ENCODE results near the gene NOL8.

NOL8 gene

GRCh38 chr9:92293075-92293354 is 32.1 kb downstream of the NOL8 start:
- Histone ChIP-seq H3K27ac (ENCODE audit: low read length) (peak overlapping the region; percentile 93), H3K79me2 (ENCODE audit: insufficient read depth, low read length) (peaks cover 69% of the 10 kb centered on the region), H3K4me1 (ENCODE audit: insufficient read depth, low read length) (peaks cover 53% of the 10 kb centered on the region), H3K9me3 (ENCODE audit: insufficient read depth, low read length, severe bottlenecking) (no peaks in the 10 kb centered on the region), H3K4me3 (ENCODE audit: low read depth in 1 of 2, low read length in 2 of 2) (peak overlapping the region; percentile 85 to 87), H4K20me1 (ENCODE audit: insufficient read depth, low read length) (peaks cover 34% of the 10 kb centered on the region; the same call in 1 of the 2 replicates), H3K27me3 (ENCODE audit: insufficient read depth, low read length, poor library complexity) (no peaks in the 10 kb centered on the region), H2AFZ (ENCODE audit: low read depth, low read length) (peak overlapping the region; percentile 77), H3K36me3 (ENCODE audit: insufficient read depth, low read length) (peaks cover 58% of the 10 kb centered on the region), H3K9ac (ENCODE audit: low read depth, low read length) (peak overlapping the region; percentile 77), H3K4me2 (ENCODE audit: insufficient read depth, low read length) (peak overlapping the region; percentile 82)
- DNase-seq (no peak), ATAC-seq (ENCODE audit: insufficient read depth, low read depth) (no peak)
- TF ChIP-seq CTCF (IDR thresholded peaks at IDR 0.05; ENCODE audit: borderline replicate concordance, extremely low read depth, low read length, poor library complexity, severe bottlenecking), result no peak

DNA sequence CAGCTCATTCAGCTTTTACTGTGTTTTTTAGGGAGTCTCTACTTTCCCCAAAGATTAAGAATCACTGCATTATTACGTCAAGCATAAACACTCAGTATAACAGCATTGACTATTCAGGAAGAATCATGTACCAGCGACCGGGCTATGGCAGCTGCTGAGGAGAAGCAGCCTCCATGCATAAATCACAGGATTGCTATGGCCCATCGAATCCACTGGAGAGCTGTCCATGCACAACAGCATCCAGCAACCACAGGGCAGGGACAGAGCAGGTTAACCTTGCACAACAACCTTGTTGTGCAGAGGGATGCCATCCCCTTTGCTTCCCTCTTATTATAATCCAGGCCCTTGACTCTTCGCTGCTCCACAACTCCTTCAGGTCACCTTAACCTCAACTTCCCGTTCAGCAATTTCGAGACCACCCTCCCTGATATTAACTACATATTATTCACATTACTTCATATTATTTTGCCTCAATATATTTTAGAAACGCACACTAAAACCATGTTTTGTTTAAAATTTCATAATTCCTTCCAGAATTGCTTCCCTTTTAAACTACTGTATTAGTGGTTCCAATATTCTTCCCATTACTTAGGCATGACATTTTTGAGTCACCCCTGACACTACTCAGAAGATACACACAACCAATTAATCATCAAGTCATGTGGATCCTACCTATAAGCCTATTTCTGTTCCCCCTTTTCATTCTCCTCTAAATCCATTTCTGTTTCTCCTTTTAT is 32.6 kb downstream of the NOL8 start:
- Histone ChIP-seq H3K9ac (ENCODE audit: low read depth, low read length) (peak overlapping the region; percentile 77), H4K20me1 (ENCODE audit: insufficient read depth, low read length) (peaks cover 37% of the 10 kb centered on the region; the same call in 1 of the 2 replicates), H3K27ac (ENCODE audit: low read length) (peak overlapping the region; percentile 93), H2AFZ (ENCODE audit: low read depth, low read length) (no peak overlapping the region), H3K4me2 (ENCODE audit: insufficient read depth, low read length) (peak overlapping the region; percentile 82), H3K79me2 (ENCODE audit: insufficient read depth, low read length) (peaks cover 75% of the 10 kb centered on the region), H3K9me3 (ENCODE audit: insufficient read depth, low read length, severe bottlenecking) (no peaks in the 10 kb centered on the region), H3K4me3 (ENCODE audit: low read depth in 1 of 2, low read length in 2 of 2) (peak overlapping the region; percentile 85 to 87), H3K4me1 (ENCODE audit: insufficient read depth, low read length) (peaks cover 53% of the 10 kb centered on the region), H3K36me3 (ENCODE audit: insufficient read depth, low read length) (peaks cover 58% of the 10 kb centered on the region), H3K27me3 (ENCODE audit: insufficient read depth, low read length, poor library complexity) (no peaks in the 10 kb centered on the region)
- TF ChIP-seq EZH2 (IDR thresholded peaks at IDR 0.05; ENCODE audit: borderline replicate concordance, low read depth, low read length, severe bottlenecking) (no peak), CTCF (IDR thresholded peaks at IDR 0.05; ENCODE audit: borderline replicate concordance, extremely low read depth, low read length, poor library complexity, severe bottlenecking) (no peak)
- ATAC-seq (ENCODE audit: insufficient read depth, low read depth) (no peak), DNase-seq (no peak)

- Histone ChIP-seq H3K4me2 (ENCODE audit: insufficient read depth, low read length) (peak overlapping the region; percentile 82), H3K27me3 (ENCODE audit: insufficient read depth, low read length, poor library complexity) (no peaks in the 10 kb centered on the region), H2AFZ (ENCODE audit: low read depth, low read length) (no peak overlapping the region), H3K4me3 (ENCODE audit: low read depth in 1 of 2, low read length in 2 of 2) (peak overlapping the region; percentile 85 to 87; a peak in 2 of 4 replicates), H3K4me1 (ENCODE audit: insufficient read depth, low read length) (peaks cover 53% of the 10 kb centered on the region), H3K9ac (ENCODE audit: low read depth, low read length) (peak overlapping the region; percentile 77), H4K20me1 (ENCODE audit: insufficient read depth, low read length) (peaks cover 43% of the 10 kb centered on the region; the same call in 1 of the 2 replicates), H3K27ac (ENCODE audit: low read length) (peak overlapping the region; percentile 42), H3K79me2 (ENCODE audit: insufficient read depth, low read length) (peaks cover 84% of the 10 kb centered on the region), H3K9me3 (ENCODE audit: insufficient read depth, low read length, severe bottlenecking) (no peaks in the 10 kb centered on the region), H3K36me3 (ENCODE audit: insufficient read depth, low read length) (peaks cover 58% of the 10 kb centered on the region)
- TF ChIP-seq EZH2 (IDR thresholded peaks at IDR 0.05; ENCODE audit: borderline replicate concordance, low read depth, low read length, severe bottlenecking) (no peak), CTCF (IDR thresholded peaks at IDR 0.05; ENCODE audit: borderline replicate concordance, extremely low read depth, low read length, poor library complexity, severe bottlenecking) (no peak)
- ATAC-seq (ENCODE audit: insufficient read depth, low read depth) (no peak), DNase-seq (no peak)
Observed at GRCh38 chr9:92291577-92291976, 33.6 kb downstream of the NOL8 start.

Data from DND-41 (cell line).